PC-9 (cell line): ENCODE measurements around the gene GKN1. TPM values are rescaled to one million over a fixed set of nuclear protein-coding genes. Genes with fewer than 3 reads are reported as not detected.

ENCODE experiments used
- BruUV-seq: library from RNA; stranded (reverse); fragments of 400-500 nt; replicated peaks from 2 replicates; lab custom pipeline; 2021; lab: Mats Ljungman, UMichigan
- CTCF ChIA-PET: fragments of 300-600 bp; sonication (Branson Sonifier 250); formaldehyde crosslinking; loops from one replicate; lab custom pipeline; 2022; ENCODE audit warnings: antibody characterized with exemption; lab: Charles Lee
- POLR2A ChIA-PET: fragments of 300-600 bp; sonication (Branson Sonifier 250); formaldehyde crosslinking; loops from one replicate; lab custom pipeline; 2022; ENCODE audit warnings: antibody characterized with exemption; ENCODE audit not compliant: unreplicated experiment; lab: Charles Lee
- DNase-seq, 2 experiments: peaks; one replicate each; pipeline versions ENCODE4 v3.0.0 to v3.0.0-alpha.2; 2015 to 2022; ENCODE audit warnings: mixed read lengths in 1 of 2
- H2AFZ ChIP-seq: fragments of 200-600 bp; sonication (generic); 2 replicates; pipeline ENCODE4 v1.8.1; 2017; ENCODE audit warnings: antibody characterized with exemption
- H3F3A ChIP-seq: fragments of 200-600 bp; sonication (generic); 2 replicates; pipeline ENCODE4 v1.8.1; 2017; ENCODE audit warnings: antibody characterized with exemption, mild to moderate bottlenecking, low read depth; ENCODE audit not compliant: insufficient read depth
- H3K27ac ChIP-seq: fragments of 200-600 bp; sonication (generic); 2 replicates; pipeline ENCODE4 v1.6.1; 2016; ENCODE audit warnings: mixed run types
- H3K27me3 ChIP-seq: fragments of 200-600 bp; sonication (generic); 2 replicates; pipeline ENCODE4 v1.6.1; 2016; ENCODE audit warnings: low read depth, mixed run types; ENCODE audit not compliant: insufficient read depth
- H3K36me3 ChIP-seq: fragments of 200-600 bp; sonication (generic); 2 replicates; pipeline ENCODE4 v1.6.1; 2016; ENCODE audit warnings: low read depth, mixed run types
- H3K4me1 ChIP-seq: fragments of 200-600 bp; sonication (generic); replicated peaks from 2 replicates; pipeline ENCODE4 v1.6.1; 2016; ENCODE audit warnings: mixed run types; ENCODE audit not compliant: insufficient read depth
- H3K4me2 ChIP-seq: fragments of 200-600 bp; sonication (generic); 2 replicates; pipeline ENCODE4 v1.6.1; 2017; ENCODE audit warnings: mixed run types
- H3K4me3 ChIP-seq: fragments of 200-600 bp; sonication (generic); 2 replicates; pipeline ENCODE4 v1.6.1; 2016; ENCODE audit warnings: mixed run types
- H3K79me2 ChIP-seq: fragments of 200-600 bp; sonication (generic); 2 replicates; pipeline ENCODE4 v1.6.1; 2017; ENCODE audit warnings: low read depth, mixed run types
- H3K9me2 ChIP-seq: fragments of 200-600 bp; sonication (generic); 2 replicates; pipeline ENCODE4 v1.8.1; 2017; ENCODE audit warnings: mild to moderate bottlenecking; ENCODE audit not compliant: insufficient read depth
- H3K9me3 ChIP-seq: fragments of 200-600 bp; sonication (generic); 2 replicates; pipeline ENCODE4 v1.8.1; 2016; ENCODE audit warnings: low read depth; ENCODE audit not compliant: insufficient read depth
- H4K20me1 ChIP-seq: fragments of 200-600 bp; sonication (generic); 2 replicates; pipeline ENCODE4 v1.8.1; 2017; ENCODE audit not compliant: insufficient read depth
- CTCF ChIP-seq: fragments of 200-600 bp; sonication (generic); conservative IDR thresholded peaks from 2 replicates; pipeline ENCODE4 v1.6.1; 2017; ENCODE audit warnings: mixed run types, antibody characterized with exemption, mild to moderate bottlenecking, moderate library complexity
- EZH2 ChIP-seq: fragments of 200-600 bp; sonication (generic); IDR thresholded peaks from 2 replicates; pipeline ENCODE4 v1.8.0; 2017; ENCODE audit warnings: antibody characterized with exemption, low read depth
- intact Hi-C: fragments of 100-400 bp; cut with micrococcal nuclease; formaldehyde crosslinking; loops from one replicate; pipeline ENCODE4 v1.10.0; 2022; ENCODE audit not compliant: unreplicated experiment
- total RNA-seq: library from RNA; stranded (reverse); gene quantifications from 2 replicates; pipeline ENCODE4 v1.2.3, GENCODE V29; 2021

Gene GKN1
- total RNA-seq, 1 experiment from 2014 or later, result not detected

- Histone ChIP-seq H3K79me2 (no peaks in the 10 kb centered on the region), H3K9me3 (no peaks in the 10 kb centered on the region), H3K27ac (no peak overlapping the region), H3K4me3 (no peak overlapping the region), H3F3A (peaks cover 22% of the 10 kb centered on the region), H3K4me2 (no peak overlapping the region), H3K4me1 (peaks cover 28% of the 10 kb centered on the region), H3K27me3 (no peaks in the 10 kb centered on the region), H3K36me3 (no peaks in the 10 kb centered on the region), H4K20me1 (no peaks in the 10 kb centered on the region), H3K9me2 (no peaks in the 10 kb centered on the region), H2AFZ (no peak overlapping the region)
- BruUV-seq, result no TSS peak
- DNase-seq, result no peak
- POLR2A ChIA-PET, result no interaction called here
- CTCF ChIA-PET, result no interaction called here
- TF ChIP-seq CTCF, result no peak
- no peak for TF ChIP-seq EZH2
- intact Hi-C loops, result loop anchor here (5.0 kb wide), 2 partner anchors 37 to 187 kb away; partner anchors contain the start of gene ANTXR1
Measured at GRCh38 chr2:68974946-68975665, 670 bp downstream of the GKN1 start.

- no peaks in the 10 kb centered on the region for H3K9me3 ChIP-seq
- H2AFZ ChIP-seq, result no peak overlapping the region
- H3K36me3 ChIP-seq, result no peaks in the 10 kb centered on the region
- DNase-seq, result no peak
- no peak for TF ChIP-seq CTCF
- ChIA-PET POLR2A (no interaction called here), CTCF (no interaction called here)
- peaks cover 23% of the 10 kb centered on the region for H3K4me1 ChIP-seq
- no peaks in the 10 kb centered on the region for H3K27me3 ChIP-seq
- no peaks in the 10 kb centered on the region for H4K20me1 ChIP-seq
- peaks cover 18% of the 10 kb centered on the region for H3F3A ChIP-seq
- no TSS peak for BruUV-seq
- H3K79me2 ChIP-seq, result no peaks in the 10 kb centered on the region
- H3K4me2 ChIP-seq, result no peak overlapping the region
- intact Hi-C loops, result no loop called here
- H3K4me3 ChIP-seq, result no peak overlapping the region
- no peaks in the 10 kb centered on the region for H3K9me2 ChIP-seq
- H3K27ac ChIP-seq, result no peak overlapping the region
Measured at GRCh38 chr2:68975844-68976243, 1.4 kb downstream of the GKN1 start.

GRCh38 chr2:68977453-68977852, 3.0 kb downstream of the GKN1 start:
- Histone ChIP-seq H3K27me3 (no peaks in the 10 kb centered on the region), H3K27ac (no peak overlapping the region), H3K9me2 (no peaks in the 10 kb centered on the region), H3K4me2 (no peak overlapping the region), H3K79me2 (no peaks in the 10 kb centered on the region), H3F3A (peaks cover 6% of the 10 kb centered on the region), H3K4me1 (peaks cover 7% of the 10 kb centered on the region), H3K36me3 (no peaks in the 10 kb centered on the region), H2AFZ (no peak overlapping the region), H4K20me1 (no peaks in the 10 kb centered on the region), H3K9me3 (no peaks in the 10 kb centered on the region), H3K4me3 (no peak overlapping the region)
- CTCF ChIA-PET, result no interaction called here
- DNase-seq, result no peak
- POLR2A ChIA-PET, result no interaction called here
- TF ChIP-seq EZH2, result no peak
- TF ChIP-seq CTCF, result no peak
- BruUV-seq, result no TSS peak
- intact Hi-C loops, result no loop called here
